Measurements from ENCODE around the gene WDPCP.

GRCh38 chr2:63622751-63623150 lies 34.5 kb upstream of the WDPCP start:
- TF ChIP-seq CTCF (conservative IDR thresholded peaks at IDR 0.05; ENCODE audit: low read length) (no peak), EZH2phosphoT487 (IDR thresholded peaks at IDR 0.05; ENCODE audit: borderline replicate concordance, low read depth, low read length) (no peak)

Measured in OCI-LY7 (cell line).